GDM1 (cell line): Measurements from ENCODE around the gene METTL25B.

Experiments used
- DNase-seq: peaks from one replicate; lab custom pipeline; 2025; lab: John Stamatoyannopoulos, UW

Gene METTL25B

DNA sequence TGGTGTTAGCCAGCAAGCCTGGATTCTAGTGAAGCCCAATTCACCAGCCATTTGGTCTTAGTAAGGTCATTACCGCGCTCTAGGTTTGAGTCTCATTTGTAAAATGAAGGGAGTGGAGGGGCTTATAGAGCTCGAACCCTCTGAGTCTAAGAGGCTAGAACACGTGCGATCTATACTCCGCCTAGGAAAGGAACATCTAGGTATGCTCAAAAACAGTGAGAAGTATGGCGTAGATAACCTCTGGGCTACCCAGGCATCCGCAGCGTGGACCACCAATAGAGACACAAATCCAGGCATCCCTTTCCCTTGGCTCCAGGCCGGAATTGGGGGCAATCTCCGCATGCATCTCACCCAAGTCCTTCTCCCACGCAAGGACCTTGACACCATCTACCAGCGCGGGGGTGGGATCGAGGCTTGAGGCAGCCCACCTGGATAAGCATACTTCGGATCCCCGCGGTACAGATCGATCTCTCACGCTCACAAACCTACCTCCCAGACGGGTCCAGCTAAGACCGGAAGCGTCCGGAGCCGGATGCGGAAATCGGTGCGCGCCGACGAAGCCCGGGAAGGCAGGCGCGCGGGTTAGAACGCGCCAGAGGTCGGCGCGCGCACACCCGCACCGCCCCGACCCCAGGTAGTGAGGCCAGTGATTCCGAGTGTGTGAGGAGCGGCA, at the start of gene METTL25B:
TSS of gene METTL25B (plus strand) at position 544 of the 673 bp plus-strand sequence. CDS start 636 bp downstream, outside the sequence.
- peak; percentile 68 for DNase-seq

DNA sequence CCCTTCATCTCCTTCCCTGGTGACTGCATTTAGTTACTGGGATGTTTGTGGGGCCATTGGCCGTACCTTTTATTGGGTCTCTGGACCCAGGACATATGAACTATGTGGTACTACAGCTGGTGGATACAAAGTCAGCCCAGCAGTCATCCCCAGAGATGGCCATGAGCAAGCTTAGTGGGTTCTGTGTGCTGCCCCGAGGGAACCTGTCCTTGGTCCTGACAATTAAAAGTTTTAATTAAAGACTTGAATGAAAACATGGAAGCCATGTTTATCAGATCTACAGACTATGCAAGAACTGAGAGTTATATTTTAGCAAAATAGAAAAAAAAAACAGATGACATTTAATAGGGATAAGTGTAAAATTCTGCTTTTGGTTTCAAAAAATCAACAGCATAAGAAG, 48.2 kb upstream of the METTL25B start:
- no peak for DNase-seq

DNA sequence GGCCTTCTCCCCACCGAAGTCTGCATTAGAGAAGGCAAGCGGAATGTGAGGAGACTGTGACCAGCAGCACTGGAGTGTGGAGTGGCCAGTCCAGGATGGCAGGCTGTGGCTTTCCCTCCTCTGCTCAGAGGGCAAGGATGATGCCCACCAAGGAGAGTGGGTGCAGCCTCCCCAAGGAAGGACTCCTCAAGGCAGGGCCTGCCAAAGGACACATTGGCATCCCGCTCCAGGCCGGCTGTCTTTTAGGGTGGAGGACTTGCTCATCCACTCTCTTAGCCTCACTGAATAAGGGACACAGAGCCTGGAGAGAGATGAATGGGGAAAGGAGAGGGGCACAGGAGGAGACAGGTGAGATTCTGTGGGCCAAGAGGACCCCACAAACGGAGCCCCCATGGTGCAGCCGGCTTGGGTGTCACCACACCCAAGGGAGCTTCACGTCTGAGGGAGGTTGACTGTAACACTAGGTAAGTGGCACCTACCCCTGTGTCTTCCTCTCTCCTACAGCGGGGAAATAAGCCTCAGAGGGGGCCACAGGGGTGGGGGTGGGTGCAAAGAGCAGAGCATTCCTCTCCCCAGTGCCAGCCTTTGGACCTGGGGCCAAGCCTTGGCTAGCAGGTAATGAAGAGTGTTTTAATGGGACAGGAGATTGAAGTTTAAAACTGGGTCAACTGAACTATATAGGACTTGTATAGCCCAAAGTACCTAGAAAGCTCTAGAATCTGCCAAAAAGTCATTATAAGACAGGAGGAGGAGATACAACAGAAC, 46.9 kb upstream of the METTL25B start:
- DNase-seq = no peak

DNA sequence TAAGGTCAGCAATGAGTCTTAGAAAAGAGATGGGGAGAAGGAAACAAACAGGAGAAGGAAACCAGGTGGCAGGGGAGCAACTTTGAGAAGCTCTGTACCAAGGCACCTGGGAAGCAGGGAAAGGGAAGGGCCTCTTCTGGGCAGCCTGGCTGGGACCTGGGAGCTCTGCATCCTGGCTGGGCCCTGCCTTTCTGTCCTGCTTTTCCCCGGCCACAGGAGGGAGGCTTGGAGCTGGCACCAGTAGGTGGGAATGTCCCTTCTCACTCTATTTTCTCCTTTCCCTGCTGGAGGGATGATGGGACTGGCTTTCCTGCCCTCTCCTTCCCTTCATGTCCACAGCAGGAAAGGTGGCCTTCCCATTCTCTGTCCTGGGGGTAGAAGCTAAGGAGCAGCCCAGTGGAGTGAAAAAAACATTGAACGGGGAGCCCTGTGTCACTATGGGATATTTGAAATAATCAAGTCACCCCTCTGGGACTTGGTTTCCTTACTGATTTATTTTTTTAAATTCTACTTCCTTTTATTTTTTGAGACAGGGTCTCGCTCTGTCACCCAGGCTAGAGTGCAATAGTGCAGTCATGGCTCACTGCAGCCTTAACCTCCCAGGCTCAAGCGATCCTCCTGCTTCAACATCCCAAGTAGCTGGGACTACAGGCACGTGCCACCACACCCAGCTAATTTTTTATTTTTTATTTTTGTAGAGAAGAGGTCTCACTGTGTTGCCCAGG, 45.9 kb upstream of the METTL25B start:
- no peak for DNase-seq

DNA sequence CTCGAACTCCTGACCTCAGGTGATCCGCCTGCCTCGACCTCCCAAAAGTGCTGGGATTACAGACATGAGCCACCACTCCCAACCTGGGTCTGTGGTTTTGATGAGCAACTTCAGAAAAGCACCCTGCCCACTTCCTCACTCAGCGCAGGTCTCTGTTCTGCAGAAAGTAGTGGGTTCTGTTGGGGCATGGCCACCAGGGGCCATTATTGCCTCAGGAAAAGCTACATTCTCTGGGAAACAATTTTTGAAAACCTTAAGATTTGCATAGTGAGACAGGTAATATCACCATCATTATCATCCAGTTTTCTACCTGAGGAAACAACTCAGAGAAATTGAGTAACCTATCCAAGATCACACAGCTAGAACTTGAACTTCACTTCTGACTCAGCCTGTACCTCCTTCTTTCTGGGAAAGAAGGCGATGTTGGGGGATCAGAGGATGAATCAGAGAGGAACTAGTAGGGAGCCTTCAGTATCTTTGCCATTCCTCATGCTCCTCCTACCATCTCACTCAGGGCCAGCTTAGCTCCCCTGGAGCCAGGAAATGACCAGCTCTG, 44.0 kb upstream of the METTL25B start:
- no peak for DNase-seq

DNA sequence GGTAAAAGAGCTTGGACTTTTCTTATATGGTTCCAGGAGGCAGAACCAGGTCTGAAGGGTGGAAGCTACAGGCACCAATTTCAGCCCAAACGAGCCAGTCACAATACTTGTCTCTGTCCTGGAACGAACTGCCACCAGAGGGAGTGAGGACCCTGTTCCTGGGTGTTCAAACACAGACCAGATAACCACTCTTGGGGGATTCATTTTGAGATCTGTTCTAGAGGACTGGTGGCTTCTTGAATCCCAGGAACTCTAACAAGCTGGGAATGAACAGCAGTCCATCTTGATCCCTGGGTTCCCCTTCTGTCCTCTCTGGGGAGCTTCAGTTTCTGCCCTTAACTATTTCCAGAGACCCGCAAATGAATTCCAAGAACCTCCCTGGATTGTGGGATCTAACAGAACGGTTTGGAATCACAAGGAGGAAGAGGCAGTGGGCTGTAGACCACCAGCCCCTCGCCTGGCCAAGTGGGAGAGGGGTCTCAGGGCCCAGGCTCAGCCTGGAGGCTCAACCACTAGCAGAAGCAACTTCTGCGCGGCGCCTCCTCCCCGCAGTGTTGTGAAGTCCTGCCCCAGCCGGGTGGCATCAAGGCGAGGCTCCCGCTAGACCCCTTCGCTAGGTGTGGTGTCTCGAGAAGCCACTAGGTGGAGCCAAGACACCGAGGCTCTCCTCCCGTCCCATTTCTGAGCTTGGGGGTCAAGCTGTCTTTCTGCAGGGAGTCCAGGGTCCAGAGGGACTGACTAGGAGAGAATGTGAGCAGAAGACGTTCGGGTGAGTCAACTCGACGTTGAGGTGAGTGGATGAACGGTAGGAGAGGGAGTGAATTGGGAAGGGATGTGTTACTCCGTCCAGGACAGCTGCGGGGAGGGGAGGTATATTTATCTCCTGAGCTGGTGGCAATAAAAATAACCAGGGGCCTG, 39.0 kb upstream of the METTL25B start:
- DNase-seq = peak; percentile 71

DNA sequence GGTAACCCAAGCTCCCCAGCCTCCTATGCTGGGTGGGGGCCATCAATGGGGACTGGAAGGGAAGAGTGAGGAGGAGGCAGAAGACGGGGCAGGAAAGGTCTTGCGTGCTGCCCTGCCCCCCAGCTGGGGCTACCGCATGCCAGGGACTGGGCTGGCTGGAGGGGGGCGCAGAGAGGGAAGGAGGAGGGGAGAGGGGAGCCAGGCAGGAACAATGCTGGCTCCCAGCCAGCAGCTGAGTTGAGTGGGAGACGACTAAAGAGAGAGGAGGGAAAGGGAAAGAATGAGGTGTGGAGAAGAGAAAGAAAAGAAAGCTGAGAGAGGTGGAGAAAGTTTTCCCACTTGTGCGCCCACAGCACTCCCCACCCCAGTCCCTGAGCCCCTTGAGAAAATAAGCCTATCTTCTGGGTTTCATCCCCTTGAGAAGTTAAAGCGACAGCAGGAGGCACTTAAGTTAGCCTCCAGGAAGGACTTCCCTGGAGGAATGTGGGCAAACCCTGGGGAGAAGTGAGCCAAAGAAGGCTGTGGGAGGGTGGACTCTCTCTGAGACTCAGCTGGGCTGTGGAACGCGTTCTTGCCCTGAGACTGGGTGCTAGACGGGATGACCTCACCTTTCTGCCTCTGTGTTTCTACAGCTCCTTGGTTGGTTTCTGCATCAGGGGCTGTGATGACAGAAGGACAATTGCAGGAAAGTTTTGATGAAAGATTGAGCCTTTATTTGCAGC, 38.2 kb upstream of the METTL25B start:
- DNase-seq = no peak

DNA sequence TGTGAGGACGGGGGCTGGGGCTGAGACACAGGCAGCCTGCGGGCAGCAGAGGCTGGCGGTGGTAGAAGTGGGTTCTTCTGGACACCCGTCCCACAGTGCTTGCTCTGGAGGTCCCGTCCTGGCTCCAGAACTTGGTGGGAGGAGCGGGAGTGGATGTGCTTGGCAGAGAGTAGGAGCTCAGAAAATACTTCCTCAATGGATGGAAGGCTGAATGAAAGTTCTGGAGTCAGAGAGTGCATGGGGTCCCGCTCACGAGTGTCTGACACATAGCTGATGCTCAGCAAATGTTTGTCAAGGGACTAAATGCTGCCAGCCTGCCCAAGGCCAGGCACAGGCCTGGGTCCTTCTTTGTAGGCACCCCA, 37.6 kb upstream of the METTL25B start:
- DNase-seq = no peak

DNA sequence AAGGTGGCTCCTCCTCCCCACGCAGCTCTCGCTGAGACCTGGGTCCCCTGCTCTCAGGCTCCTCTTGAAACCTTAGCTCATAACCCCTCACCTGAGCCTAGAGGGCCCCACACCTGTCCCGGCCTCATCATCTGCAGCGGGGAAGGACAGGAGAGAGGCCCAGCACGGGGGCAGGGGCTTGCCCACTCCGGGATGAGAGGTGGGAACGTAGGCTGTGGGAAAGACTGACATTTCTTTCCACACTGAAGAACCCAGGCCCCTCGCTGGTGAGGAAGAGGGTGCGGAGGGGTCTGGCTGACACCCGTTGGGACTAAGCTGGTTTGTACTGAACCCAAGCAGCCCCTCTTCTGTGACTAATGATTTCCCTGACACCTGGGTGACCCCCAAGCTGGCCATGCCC, 37.1 kb upstream of the METTL25B start:
- DNase-seq = no peak

DNA sequence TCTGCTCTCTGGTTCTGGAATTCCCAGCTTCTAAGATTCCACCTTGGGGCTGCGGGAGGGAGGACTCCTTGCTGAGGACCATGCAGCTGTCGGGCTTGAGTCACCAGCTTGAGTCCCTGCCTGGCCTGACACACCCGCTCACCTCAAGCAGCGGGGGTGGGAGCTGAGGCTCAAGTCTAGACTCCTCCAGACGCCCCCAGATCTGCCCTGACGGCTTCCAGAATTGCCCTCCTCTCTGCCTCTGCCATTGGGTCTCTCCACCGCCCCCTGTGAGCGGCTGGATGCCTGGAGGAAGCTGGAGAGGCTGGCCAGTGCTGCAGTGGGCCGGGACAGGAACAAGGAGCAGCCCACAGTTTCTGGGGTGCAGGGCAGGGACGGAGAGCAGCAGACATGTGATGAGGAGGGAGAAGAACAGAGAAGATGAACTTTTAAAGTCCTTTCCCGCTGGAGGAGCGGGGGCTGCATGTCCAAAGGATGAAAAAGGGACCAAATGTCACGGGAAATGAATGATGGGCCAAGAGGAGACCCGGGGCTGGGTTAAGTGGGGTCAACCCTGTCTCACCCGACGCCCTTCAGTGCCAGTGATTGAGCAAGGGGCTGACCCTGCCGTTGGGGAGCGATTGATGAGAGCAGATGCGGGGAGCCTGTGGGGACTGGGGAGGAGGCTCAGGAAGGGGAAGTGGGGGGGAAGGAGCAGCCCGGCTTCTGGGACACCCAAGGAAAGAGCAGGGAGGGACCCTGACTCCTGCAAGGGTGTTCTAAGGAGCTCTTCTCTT, 36.4 kb upstream of the METTL25B start:
- DNase-seq = no peak

DNA sequence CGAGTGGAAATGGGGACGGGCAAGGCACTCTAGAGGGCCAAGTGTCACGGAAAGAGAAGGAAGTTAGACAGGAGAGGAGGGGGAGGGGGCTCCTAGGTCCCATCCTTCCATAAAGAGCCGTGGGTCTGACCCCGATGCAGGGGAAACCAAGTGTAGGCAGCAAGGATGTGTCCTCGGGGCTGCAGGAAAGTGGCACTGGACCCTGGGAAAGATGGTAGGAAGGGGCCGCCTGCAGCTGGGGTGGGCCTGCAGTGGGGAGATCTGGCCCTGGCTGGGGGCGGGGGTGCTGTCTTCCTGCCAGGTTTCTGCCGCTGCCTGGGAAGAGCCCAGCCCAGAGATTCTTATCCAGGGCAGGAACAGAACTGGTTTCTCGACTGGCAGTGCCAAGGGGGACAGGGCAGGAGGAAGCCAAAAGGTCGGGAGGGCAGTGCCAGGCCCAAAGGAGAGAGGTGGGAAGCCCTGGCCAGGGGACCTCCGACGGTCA, 35.8 kb upstream of the METTL25B start:
- no peak for DNase-seq

DNA sequence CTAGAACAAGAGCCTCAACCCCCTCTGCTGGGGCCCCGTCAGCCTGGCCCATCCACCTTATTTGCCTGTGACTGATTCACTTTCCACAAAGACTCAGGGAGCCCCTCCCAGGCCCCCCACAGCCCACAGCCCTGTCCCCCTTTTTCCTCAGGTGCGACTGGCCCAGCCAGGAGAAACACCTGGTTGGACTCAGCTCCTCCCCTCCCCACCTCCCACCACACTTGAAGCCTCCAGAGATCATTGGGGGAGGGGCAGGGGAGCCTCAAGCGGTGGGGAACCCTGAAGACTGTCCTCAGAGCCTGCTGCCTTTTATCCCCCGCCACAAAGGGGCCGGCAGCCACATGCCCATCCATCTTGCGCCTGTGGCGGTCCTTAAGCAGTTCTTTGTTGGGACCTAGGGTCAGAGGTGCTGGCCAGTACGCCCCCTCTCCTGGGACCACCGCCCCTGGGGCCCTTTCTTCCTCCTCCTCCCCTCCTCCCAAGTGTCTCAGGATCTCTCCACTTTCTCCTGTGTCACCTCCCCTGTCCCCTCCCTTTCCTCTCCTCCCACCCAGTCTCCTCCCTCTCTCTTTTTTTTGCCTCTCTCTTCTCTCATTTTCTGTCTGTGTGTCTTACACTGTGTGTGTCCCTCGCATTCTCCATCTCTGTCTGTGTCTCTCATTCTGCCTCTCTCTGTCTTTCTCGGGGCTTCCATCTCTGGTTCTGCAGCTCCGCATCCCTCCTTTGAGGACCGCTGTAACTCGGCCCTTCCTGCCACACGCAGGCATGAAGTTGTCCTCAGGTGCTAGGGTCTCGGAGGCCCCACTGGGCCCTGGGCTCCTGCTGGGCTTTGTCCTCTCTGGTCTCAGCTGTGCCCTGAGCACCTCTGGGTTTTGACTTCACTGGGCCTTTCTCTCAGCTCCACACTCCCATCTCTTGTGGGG, 35.1 kb upstream of the METTL25B start:
- no peak for DNase-seq

DNA sequence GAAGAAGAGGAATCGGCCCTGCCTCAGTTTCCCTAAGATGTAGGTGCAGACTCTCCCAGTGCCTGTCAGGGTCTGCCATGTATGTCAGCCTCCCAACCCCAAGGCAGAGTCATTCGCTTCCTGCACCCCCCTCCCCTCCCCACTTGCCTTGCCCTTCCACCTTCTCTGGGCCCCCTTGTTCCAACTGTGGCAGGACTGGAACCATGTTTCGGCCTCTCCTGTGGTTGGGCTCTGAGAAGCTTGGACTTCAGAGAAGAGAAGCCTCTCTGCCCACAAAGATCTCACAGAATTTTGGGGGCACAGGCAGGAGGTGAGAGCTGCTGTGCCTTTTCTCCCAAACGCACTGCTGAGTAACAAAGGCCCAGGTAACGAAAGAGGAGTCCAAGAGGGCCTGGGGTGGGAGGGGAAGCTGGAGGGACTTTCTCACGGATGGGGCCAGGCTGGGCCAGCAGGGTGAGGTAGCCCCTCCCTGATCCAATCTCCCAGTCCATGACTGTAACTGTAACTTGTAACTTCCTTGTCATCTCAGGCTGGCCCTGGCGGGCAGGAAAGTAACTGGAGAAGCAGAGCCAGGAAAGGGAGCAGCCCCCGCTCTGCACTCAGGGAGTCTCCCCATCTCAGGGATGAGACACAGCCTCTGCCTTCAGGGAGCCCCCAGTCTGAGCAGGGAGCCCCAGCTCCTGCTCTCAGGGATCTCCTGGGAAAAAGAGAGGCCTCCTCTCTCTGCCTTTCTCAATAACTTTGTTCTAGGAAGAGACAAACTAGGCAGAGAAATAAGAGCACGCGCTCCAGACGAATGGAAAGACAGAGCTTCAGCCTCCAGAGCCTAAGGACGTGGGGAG, 34.2 kb upstream of the METTL25B start:
- DNase-seq = no peak

DNA sequence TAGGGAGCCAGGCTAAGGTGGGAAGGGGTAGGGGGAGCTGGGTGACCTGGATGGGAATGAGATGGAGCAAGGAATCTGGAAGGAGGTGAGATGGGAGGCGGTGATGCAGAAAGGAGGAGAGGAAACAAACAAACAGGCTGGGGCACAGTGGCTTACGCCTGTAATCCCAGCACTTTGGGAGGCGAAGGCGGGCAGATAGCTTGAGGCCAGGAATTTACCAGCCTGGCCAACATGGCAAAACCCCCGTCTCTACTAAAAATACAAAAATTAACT, 33.6 kb upstream of the METTL25B start:
- no peak for DNase-seq

DNA sequence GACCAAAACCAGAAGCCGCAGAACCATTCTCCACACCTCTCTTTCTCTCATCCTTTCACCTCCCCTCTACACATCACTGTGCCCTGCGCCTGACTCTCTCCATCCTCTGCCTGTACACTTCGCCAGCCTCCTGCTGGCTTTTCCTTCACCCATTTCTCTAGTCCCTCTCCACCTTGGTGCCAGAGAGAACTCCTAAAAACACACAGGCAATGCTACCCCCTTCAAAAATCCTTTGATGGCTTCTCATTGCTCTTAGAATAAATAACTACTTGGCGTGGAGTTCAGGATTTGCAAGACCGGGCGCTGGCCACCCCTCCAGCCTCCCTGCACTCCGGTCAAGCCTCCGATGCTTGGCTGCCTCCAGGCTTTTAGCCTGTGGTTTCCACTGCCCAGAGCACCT, 31.5 kb upstream of the METTL25B start:
- DNase-seq = no peak

DNA sequence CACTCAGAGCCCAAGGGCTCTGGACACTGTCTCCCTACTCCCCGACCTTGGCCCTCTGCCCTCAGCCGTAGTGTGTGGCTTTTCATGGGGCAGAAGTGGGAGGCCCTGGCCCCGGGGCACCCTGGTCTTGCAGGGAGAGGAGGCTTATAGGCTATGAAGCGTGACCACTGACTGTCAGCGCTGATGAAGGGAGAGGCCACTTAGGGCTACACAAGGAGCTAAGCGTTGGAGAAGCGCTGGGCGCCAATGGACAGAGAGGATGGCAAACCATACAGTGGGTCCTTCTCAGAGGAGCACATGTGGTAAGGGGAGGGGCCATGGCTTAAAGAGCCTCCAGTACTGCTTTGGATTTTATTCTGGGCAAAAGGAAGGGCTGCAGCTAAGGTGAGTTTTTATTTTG, 30.8 kb upstream of the METTL25B start:
- no peak for DNase-seq

DNA sequence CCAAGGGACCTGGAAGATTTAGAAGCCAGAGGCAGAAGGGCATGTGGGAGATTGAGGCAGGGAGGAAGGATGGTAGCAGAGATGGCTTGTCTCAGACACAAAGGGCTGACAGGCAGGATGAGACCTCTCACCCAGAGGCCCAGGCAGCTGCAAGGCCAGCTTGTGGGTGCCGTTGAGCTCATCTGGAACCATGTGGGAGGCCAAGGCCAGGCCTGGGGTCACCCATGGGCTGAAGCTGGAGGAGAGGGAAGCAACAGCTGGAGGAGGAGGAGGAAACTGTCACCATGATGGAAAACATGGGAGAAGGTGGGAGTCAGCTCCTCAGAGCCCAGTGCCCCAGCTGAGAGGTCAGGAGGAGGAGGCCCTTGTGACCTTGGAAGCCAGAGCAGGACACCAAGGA, 29.3 kb upstream of the METTL25B start:
- no peak for DNase-seq
